Measurements from ENCODE around the gene BMP6. TPM values are rescaled to one million over a fixed set of nuclear protein-coding genes. Genes with fewer than 3 reads are reported as not detected.

The BMP6 gene
- total and polyA plus RNA-seq, 2 experiments from 2014 or later: 0.74 TPM; not detected in 1

DNA sequence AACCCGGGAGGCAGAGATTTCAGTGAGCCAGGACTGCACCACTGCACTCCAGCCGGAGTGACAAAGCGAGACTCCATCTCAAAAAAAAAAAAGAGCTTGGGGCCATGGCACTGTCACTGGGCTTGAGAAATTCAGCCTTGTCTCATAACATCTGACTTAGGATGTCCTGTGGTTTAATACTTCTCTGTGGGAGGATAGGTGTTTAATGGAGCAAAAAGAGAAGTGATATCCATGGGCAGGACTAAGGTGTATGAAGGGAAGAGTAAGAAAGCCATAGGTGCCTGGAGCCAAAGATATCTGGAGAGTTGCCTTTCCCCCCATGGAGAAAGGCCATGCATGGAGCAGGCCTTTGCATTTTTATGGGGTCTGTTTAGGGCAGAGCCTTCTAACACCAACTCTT is 11.2 kb downstream of the BMP6 start:
- Histone ChIP-seq H3K9me3 (ENCODE audit: low read depth) (no peaks in the 10 kb centered on the region), H3K27ac (no peak overlapping the region), H3K27me3 (peaks cover 70% of the 10 kb centered on the region), H3K36me3 (no peaks in the 10 kb centered on the region), H3K4me3 (no peak overlapping the region), H3K4me1 (ENCODE audit: low read depth) (no peaks in the 10 kb centered on the region)
- TF ChIP-seq, protein P1, sequence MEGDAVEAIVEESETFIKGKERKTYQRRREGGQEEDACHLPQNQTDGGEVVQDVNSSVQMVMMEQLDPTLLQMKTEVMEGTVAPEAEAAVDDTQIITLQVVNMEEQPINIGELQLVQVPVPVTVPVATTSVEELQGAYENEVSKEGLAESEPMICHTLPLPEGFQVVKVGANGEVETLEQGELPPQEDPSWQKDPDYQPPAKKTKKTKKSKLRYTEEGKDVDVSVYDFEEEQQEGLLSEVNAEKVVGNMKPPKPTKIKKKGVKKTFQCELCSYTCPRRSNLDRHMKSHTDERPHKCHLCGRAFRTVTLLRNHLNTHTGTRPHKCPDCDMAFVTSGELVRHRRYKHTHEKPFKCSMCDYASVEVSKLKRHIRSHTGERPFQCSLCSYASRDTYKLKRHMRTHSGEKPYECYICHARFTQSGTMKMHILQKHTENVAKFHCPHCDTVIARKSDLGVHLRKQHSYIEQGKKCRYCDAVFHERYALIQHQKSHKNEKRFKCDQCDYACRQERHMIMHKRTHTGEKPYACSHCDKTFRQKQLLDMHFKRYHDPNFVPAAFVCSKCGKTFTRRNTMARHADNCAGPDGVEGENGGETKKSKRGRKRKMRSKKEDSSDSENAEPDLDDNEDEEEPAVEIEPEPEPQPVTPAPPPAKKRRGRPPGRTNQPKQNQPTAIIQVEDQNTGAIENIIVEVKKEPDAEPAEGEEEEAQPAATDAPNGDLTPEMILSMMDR (IDR thresholded peaks at IDR 0.05; ENCODE audit: low read depth, low read length): no peak
- DNase-seq (ENCODE audit: low read depth in 1 of 2, low spot score in 1 of 2): no peak

DNA sequence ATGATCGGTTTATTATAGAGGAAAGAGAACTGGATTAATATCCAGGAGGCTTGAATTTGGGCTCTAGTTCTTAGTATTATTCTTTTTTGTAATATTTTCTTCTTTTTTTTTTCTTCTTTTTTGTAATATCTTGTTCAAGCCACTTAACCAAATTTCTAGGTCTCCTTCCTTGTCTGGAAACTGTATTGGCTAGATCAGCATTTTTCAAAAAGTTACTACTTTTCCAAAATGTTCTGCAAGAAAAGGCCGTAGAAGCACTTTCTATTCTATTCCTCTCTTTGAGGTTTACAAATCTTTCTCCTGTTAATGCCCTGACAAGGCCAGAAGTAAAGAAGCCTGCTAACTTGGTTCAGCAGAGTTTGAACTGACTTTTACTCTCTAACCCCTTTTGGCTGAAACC is 12.0 kb downstream of the BMP6 start:
- Histone ChIP-seq H3K4me3 (no peak overlapping the region), H3K27ac (no peak overlapping the region), H3K27me3 (peaks cover 70% of the 10 kb centered on the region), H3K36me3 (no peaks in the 10 kb centered on the region), H3K9me3 (ENCODE audit: low read depth) (no peaks in the 10 kb centered on the region), H3K4me1 (ENCODE audit: low read depth) (no peaks in the 10 kb centered on the region)
- DNase-seq (ENCODE audit: low read depth in 1 of 2, low spot score in 1 of 2): no peak
- TF ChIP-seq, protein P1 (IDR thresholded peaks at IDR 0.05; ENCODE audit: low read depth, low read length): no peak

DNA sequence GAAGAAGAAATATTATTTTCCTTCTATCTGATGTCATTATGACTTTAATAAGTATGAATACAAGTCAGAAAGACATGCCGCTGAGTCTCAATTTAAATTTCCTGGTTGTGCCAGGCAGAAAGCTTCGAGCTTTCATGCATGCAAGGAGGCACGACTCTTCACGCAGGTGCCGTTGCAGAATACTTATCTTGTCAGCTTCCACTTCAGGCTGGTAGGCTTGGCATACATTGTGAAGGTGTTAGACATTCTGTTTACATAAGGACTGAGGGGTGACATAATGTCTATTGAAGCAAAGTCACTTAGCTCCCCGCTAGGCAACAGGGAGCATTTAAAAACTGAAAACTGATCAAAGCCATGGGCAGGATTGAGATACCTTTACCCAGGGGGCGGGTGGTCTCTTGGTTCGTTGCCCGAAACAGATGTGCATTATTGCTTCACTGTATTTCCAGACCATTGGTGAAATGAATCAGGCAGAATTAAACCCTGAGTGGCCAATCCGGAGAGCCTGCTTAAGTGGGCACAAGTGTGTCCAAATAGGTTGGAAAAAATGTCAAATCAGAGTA is 16.4 kb downstream of the BMP6 start:
- Histone ChIP-seq H3K27me3 (peaks cover 58% of the 10 kb centered on the region), H3K36me3 (no peaks in the 10 kb centered on the region), H3K27ac (no peak overlapping the region), H3K9me3 (ENCODE audit: low read depth) (no peaks in the 10 kb centered on the region), H3K4me3 (no peak overlapping the region), H3K4me1 (ENCODE audit: low read depth) (no peaks in the 10 kb centered on the region)
- no peak for DNase-seq (ENCODE audit: low read depth in 1 of 2, low spot score in 1 of 2)
- TF ChIP-seq, protein P1 (IDR thresholded peaks at IDR 0.05; ENCODE audit: low read depth, low read length): no peak

DNA sequence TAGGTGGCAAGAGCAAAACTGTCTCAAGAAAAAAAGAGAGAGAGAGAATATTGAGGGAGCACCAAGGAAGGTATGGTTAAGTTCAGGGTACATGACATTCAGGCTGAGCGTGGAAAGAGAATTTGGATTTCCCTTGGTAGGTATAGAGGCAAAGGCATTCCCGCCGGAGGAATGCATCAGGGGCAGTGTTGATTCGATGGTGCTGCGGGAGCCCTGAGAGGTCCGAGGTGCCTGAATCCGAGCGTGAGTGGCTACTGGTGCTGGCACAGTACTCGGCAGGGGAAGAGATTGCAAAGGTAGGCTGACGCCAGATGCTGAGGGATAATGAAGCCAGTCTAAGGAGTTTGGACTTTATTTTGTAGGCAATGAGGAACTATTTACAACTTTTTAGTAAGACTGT is 20.0 kb downstream of the BMP6 start:
- Histone ChIP-seq H3K36me3 (no peaks in the 10 kb centered on the region), H3K4me1 (ENCODE audit: low read depth) (no peaks in the 10 kb centered on the region), H3K27me3 (peaks cover 29% of the 10 kb centered on the region), H3K27ac (no peak overlapping the region), H3K9me3 (ENCODE audit: low read depth) (no peaks in the 10 kb centered on the region), H3K4me3 (no peak overlapping the region)
- TF ChIP-seq, protein P1 (IDR thresholded peaks at IDR 0.05; ENCODE audit: low read depth, low read length): no peak
- no peak for DNase-seq (ENCODE audit: low read depth in 1 of 2, low spot score in 1 of 2)

DNA sequence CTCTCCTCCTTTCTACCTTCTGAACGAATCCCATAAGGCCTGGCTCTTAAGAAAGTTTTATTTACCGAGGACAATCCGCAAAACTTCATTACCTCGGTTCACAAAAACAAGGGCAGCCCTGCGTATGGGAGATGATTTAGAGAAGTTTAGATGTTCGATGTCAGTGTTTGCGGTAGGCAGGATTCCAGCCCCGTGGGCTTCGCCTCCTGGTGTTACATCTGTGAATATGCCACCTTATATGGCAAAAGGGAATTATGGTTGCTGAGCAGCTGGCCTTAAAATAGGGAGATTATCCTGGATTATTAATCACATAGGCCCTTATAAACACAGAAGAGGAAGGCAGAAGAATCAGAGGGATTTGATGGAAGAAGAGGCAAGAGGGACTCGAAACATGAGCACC is 21.1 kb downstream of the BMP6 start:
- DNase-seq (ENCODE audit: low read depth in 1 of 2, low spot score in 1 of 2): no peak
- Histone ChIP-seq H3K4me1 (ENCODE audit: low read depth) (no peaks in the 10 kb centered on the region), H3K27me3 (peaks cover 28% of the 10 kb centered on the region), H3K36me3 (no peaks in the 10 kb centered on the region), H3K9me3 (ENCODE audit: low read depth) (no peaks in the 10 kb centered on the region), H3K4me3 (no peak overlapping the region), H3K27ac (no peak overlapping the region)
- TF ChIP-seq, protein P1 (IDR thresholded peaks at IDR 0.05; ENCODE audit: low read depth, low read length): no peak
